Hypothalamus (tissue), 51 donors: Measurements from ENCODE around the gene TFAP2D.
A peak's percentile ranks its signal among the peaks of the same experiment; 100 is the strongest.

Experiments used
- DNase-seq, 51 donors: peaks; one replicate each; lab custom pipeline; 2025; lab: John Stamatoyannopoulos, UW

Gene TFAP2D

GRCh38 chr6:50717734-50718457 lies 4.6 kb downstream of the TFAP2D start:
- DNase-seq, result no peak

- DNase-seq, result no peak
These were observed 5.2 kb downstream of the TFAP2D start for GRCh38 chr6:50718566-50718965.

GRCh38 chr6:50720623-50721022 lies 7.3 kb downstream of the TFAP2D start:
- no peak for DNase-seq

GRCh38 chr6:50721978-50722377 lies 8.7 kb downstream of the TFAP2D start:
- no peak for DNase-seq

DNA sequence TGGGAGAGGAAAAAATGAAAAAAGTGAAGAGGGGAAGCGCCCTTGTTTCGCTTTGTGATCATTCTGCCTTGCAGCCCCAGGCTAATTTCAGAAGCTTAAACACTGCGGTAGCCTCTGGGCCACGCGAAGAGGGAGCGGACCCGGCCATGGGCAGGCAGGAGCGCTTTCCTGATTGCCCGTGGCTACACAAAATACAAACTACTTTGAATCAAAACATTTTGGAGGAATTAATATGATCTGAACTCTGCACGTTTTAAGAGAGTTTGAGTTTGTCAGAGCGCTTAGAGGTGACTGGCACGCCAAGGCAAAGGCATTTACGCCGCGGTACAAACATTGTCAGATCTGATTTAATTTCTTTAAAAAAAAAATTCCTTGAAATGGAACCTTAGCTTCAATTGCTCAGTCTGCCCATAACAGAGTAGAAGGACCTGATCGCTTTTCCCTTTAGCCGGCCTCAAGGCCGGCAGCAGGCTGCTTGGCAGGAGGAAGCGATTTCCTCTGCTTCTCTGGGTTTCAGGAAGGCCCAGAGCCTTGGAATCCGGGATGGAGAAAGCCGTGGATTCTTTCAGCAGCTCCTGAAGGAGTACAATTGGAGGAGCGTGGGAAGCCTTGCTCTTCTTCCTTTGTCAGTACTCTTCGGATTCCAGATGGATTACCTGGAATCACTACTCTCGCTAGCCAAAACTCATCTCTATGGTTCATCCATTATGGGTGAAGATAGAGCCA lies 9.7 kb downstream of the TFAP2D start:
- no peak for DNase-seq

- DNase-seq, result no peak
These were observed 11.2 kb downstream of the TFAP2D start for GRCh38 chr6:50724381-50725124.

GRCh38 chr6:50734488-50734887 lies 21.2 kb downstream of the TFAP2D start:
- no peak for DNase-seq

DNA sequence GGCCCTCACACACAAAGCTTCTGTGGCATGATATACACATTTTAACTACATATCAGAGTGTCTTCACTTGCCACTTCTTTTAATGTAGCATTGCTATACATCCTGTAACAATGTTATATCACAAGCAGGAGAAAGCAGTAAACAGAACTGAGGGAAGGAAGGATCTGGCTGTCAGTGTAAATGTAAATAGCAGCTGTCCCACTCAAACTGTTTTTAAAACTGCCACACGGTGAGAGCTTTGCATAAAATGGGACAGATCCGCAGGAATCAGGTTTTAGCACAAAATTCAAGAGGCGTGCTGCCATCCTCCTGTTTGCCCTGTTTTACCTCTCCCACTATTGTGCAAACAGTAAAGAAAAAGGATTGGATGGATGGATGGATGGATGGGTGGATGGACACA lies 28.8 kb downstream of the TFAP2D start:
- DNase-seq, result no peak

- DNase-seq, result no peak
These were observed 31.6 kb downstream of the TFAP2D start for GRCh38 chr6:50744976-50745375.

DNA sequence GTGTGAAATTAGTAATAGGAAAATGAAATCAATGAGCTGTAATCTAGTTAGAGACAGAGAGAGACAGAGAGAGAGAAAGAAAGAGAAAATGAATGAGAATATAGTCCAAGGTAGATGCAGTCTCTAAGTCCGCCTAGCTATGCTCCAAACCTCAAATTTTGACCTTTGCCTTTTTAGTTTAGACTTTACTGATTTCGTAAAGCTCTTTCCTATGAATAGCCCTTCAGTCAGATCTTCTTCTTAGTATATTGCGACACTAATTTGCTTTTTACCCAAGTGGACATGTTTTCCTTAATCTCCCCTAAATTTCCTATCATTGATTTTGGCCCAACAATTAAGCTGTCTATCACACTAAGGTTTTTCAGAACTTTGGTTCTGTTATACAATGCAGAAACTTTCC lies 49.5 kb downstream of the TFAP2D start:
- no peak for DNase-seq

DNA sequence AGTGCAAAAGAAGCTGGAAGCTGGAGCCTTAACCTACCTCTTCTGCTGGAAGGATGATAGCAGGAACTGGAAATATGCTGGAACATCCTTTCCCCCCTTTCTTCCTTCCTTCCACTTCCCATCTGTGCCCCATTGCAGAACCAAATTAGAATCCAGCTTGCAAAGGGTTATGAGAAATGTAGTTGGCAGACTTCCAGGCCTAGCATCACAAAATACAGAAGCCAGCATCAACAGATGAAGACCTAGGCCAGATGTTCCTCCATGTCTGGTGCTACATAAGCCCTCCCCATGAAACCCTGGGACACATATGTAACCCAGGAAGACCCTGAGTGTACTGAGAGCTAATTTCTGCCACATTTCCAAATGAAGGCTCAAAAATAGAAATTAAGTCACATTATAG lies 65.4 kb downstream of the TFAP2D start:
- DNase-seq, result no peak

DNA sequence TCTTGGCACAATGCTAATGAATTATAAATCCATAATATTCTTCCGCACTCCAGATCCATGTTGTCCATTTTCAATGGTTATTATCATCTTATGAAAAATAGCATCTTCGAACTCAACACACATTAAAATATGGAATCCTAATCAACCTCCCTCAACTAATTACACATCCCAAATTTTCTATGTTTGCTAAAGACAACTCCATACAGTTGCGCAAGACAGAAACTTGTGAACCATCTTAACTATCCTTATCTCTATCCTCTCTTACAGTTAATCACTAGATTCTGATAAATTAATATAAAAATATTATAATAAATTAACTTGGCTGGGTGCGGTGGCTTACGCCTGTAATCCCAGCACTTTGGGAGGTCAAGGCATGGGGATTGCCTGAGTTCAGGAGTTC lies 67.1 kb downstream of the TFAP2D start:
- no peak for DNase-seq

- DNase-seq, result no peak
These were observed 72.6 kb downstream of the TFAP2D start for GRCh38 chr6:50785921-50786320.

DNA sequence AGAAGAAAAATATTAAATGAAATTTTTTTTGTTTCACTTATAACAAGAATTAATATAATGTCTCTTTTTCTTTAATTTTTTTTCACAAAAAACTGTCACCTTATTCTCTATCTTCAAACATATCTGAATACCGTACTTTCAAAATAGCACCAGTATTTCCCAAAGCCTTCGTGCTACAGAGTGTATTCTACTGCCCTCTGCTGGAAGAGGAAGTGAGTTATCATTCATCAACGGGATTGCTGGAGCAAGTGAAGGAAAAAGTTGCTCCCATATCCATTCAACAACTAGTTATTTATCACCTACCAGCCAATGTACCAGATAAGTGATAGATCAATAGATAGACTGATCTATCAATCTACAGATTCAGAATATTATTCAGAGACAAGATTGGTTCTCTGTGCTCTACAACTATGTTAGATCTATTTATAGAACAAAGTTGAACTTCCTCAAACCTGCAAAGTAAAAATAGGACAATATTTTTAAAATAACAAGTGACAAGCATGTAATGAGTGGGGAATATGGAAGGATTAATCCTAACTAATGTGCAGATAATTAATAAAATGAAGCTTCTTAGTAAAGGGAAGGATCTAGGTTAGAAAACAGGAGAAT lies 78.7 kb downstream of the TFAP2D start:
- DNase-seq, result peak in 6 of 51 donors; percentile 1 to 20 (median 4)

DNA sequence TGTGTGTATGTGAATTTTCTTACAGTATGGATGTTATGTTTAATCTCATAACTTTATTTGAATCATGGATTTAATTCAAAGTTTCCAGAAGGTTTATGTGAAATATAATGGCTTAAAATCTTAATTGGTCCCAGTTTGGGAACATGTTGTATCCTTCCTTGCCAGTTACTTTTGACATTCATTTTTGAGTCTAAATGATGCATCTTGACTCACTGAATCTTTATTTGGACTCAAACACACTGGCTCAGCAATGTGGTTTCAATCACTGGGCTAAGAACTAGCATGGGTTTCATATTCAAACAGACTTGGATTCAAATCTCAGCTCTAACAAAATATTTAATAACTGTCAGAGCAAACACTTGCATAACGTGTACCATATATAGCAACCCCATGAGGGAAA lies 79.4 kb downstream of the TFAP2D start:
- DNase-seq, result no peak

DNA sequence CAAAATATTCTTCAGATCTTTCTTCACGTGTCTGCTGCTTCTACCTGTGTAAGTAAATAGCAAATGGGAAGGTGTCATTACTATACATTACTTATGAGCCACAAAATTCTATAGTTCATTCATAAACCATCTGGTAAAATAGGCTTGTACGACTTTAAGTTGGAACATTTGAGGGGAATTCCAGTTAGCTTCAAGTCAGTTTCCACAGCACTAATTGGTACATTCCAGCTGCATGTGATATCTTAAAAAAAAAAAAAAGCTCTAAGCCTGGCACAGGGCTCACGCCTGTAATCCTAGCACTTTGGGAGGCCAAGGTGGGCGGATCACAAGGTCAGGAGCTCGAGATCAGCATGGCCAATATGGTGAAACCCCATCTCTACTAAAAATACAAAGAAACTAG lies 82.2 kb downstream of the TFAP2D start:
- no peak for DNase-seq

DNA sequence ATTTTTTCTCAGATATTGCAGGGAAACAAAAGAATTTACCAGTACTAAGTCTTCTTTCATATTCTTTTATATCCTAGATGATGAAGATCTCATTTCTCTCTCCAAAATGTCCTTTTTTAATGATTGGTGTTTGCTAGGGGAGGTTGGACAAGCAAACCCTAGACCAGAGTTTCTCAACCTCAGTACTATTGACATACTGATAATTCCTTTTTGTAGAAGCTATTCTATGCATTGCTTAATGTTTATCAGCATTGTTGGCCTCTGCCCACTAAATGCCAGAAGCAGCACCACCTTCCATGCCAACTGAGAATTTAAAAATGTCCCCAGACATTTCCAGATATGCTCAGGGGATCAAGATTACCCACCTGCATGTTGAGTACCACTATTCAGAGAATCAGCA lies 91.0 kb downstream of the TFAP2D start:
- DNase-seq, result no peak

DNA sequence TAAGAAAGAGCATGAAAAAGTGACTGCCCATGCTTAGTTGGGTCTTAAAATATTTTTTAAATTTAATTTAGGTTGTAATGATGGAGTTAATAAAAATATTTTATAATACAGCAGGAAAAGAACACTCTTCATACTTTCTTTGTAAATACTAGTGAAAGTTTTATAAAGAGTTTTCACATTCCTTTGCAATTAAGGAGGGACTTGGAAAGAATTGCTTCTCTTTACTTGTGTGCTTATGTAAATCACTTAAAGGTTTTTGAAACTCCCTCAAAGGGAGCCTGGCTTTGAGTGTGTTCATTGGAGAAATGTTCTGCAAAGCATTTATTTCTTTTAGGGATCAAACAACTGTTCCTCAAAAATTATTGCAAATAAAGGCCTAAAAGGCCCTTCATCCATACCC lies 93.7 kb downstream of the TFAP2D start:
- no peak for DNase-seq

DNA sequence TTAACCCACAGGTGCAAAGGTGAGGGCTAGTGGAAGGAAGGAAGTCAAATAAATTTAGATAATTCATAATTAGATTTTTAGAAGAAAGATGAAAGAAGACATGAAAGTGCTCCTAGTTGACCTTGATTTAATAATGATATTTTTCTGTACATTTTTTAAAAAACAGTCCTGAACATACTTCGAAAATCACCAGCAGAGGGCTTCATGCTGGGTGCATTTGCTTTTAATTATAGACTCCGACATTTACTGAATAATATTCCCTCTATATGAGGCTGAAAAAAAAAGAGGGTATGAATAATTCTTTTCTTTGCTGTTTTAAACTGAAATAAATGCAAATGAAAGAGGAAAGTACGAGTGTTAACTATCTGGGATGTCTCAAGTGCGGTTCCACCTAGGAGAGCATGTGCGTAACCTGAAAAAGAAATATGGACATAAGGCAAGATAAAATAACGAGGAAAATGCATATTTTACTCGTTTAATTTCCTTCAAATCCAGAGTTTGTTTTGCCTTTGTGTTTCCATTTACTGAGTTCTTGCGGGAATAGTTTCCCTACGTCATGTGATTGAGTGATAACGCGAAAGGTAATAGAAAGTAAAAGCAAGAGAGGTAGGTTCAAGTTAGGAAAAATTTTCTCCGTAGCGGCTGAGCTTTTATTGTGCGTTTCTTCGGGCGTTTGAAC lies 102.2 kb downstream of the TFAP2D start:
- no peak for DNase-seq

DNA sequence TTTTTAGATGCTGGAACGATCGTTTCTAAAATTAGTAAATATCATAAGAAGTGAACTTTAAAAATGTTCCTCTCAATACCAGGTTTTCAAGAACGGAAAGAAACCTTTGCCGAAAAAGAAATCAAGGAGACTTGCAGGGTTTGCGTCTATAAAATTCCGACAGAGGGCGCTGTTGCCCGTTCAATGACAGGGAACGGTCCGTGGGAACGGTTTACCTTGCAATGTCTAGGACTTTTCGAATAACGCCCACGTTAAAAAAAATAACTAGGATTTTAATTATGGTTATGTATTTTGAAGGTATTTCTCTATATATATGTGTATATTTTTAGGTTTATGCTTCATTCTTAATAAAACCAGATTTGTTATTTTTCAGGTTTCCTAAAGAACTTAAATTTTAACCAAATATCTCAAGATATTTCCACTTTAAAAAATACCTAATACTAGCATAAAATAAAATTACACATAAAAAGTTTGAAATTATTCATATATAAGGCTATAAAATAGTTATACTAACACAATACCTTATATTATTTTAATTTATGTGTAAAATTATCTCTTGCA lies 102.9 kb downstream of the TFAP2D start:
- DNase-seq, result peak in 44 of 51 donors; percentile 1 to 79 (median 30)
